ENCODE data around the gene C11orf98. TPM values are rescaled to one million over a fixed set of nuclear protein-coding genes. Genes with fewer than 3 reads are reported as not detected.
A peak's percentile ranks its signal among the peaks of the same experiment; 100 is the strongest.

C11orf98 gene
- total and polyA plus RNA-seq, 2 of the 13 experiments (the other 11 are each of a cell fraction or from before 2014, with no cell fraction given), result 30.4 to 91.8 TPM

DNA sequence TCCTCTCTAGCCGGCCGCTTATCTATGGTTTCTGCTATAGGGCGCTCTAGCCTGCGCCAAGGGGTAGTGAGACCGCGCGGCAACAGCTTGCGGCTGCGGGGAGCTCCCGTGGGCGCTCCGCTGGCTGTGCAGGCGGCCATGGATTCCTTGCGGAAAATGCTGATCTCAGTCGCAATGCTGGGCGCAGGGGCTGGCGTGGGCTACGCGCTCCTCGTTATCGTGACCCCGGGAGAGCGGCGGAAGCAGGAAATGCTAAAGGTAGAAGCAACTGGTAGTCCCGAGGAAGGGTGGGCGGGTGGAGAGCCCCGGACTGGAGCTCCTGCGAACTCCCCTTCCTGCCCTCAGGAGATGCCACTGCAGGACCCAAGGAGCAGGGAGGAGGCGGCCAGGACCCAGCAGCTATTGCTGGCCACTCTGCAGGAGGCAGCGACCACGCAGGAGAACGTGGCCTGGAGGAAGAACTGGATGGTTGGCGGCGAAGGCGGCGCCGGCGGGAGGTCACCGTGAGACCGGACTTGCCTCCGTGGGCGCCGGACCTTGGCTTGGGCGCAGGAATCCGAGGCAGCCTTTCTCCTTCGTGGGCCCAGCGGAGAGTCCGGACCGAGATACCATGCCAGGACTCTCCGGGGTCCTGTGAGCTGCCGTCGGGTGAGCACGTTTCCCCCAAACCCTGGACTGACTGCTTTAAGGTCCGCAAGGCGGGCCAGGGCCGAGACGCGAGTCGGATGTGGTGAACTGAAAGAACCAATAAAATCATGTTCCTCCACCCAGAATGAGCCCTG lies 6.8 kb upstream of the C11orf98 start, which contains the start of the genes LBHD1 and UQCC3 (continued):
- TF ChIP-seq ZNF18 (CRISPR knock-in tag; IDR thresholded peaks at IDR 0.05; ENCODE audit: insufficient replicate concordance) (peak; percentile 79), SNRNP70 (IDR thresholded peaks at IDR 0.05; ENCODE audit: low read depth, low read length) (no peak), ZNF781 (CRISPR knock-in tag; IDR thresholded peaks at IDR 0.05; ENCODE audit: borderline replicate concordance, not compliant biosample characterization) (peak; percentile 44), MAX (IDR thresholded peaks at IDR 0.05) (peak; percentile 65), ZNF567 (CRISPR knock-in tag; IDR thresholded peaks at IDR 0.05; ENCODE audit: borderline replicate concordance) (peak; percentile 97), ZNF296 (CRISPR knock-in tag; conservative IDR thresholded peaks at IDR 0.05) (no peak), IKZF4 (CRISPR knock-in tag; IDR thresholded peaks at IDR 0.05; ENCODE audit: borderline replicate concordance, low read depth, not compliant biosample characterization) (no peak), HMG20B (CRISPR knock-in tag; conservative IDR thresholded peaks at IDR 0.05) (peak; percentile 34; the same call in 1 of the 2 replicates), KDM5B (CRISPR knock-in tag; IDR thresholded peaks at IDR 0.05; ENCODE audit: borderline replicate concordance) (peak; percentile 68), HOXD1 (CRISPR knock-in tag; IDR thresholded peaks at IDR 0.05) (no peak), ZNF614 (CRISPR knock-in tag; IDR thresholded peaks at IDR 0.05; ENCODE audit: borderline replicate concordance) (no peak), FOXC1 (CRISPR knock-in tag; IDR thresholded peaks at IDR 0.05; ENCODE audit: borderline replicate concordance) (no peak), ARNT (IDR thresholded peaks at IDR 0.05) (no peak), DNMT1 (CRISPR knock-in tag; IDR thresholded peaks at IDR 0.05) (peak; percentile 61), ZNF180 (CRISPR knock-in tag; IDR thresholded peaks at IDR 0.05; ENCODE audit: borderline replicate concordance, low read depth) (0 out of 2 replicates have a peak, but pooled peaks have one; percentile 65), RAD51 (IDR thresholded peaks at IDR 0.05; ENCODE audit: borderline replicate concordance) (no peak), SRSF1 (optimal IDR thresholded peaks at IDR 0.05; ENCODE audit: low read depth, low read length) (peak; percentile 69)
- TF ChIP-seq, protein P1, sequence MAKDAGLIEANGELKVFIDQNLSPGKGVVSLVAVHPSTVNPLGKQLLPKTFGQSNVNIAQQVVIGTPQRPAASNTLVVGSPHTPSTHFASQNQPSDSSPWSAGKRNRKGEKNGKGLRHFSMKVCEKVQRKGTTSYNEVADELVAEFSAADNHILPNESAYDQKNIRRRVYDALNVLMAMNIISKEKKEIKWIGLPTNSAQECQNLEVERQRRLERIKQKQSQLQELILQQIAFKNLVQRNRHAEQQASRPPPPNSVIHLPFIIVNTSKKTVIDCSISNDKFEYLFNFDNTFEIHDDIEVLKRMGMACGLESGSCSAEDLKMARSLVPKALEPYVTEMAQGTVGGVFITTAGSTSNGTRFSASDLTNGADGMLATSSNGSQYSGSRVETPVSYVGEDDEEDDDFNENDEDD (CRISPR knock-in tag; IDR thresholded peaks at IDR 0.05; ENCODE audit: borderline replicate concordance), result no peak; the same call in 1 of the 2 replicates
- TF ChIP-seq, protein P2, sequence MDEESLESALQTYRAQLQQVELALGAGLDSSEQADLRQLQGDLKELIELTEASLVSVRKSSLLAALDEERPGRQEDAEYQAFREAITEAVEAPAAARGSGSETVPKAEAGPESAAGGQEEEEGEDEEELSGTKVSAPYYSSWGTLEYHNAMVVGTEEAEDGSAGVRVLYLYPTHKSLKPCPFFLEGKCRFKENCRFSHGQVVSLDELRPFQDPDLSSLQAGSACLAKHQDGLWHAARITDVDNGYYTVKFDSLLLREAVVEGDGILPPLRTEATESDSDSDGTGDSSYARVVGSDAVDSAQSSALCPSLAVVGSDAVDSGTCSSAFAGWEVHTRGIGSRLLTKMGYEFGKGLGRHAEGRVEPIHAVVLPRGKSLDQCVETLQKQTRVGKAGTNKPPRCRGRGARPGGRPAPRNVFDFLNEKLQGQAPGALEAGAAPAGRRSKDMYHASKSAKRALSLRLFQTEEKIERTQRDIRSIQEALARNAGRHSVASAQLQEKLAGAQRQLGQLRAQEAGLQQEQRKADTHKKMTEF (CRISPR knock-in tag; IDR thresholded peaks at IDR 0.05), result peak; percentile 81
- TF ChIP-seq, protein P3, sequence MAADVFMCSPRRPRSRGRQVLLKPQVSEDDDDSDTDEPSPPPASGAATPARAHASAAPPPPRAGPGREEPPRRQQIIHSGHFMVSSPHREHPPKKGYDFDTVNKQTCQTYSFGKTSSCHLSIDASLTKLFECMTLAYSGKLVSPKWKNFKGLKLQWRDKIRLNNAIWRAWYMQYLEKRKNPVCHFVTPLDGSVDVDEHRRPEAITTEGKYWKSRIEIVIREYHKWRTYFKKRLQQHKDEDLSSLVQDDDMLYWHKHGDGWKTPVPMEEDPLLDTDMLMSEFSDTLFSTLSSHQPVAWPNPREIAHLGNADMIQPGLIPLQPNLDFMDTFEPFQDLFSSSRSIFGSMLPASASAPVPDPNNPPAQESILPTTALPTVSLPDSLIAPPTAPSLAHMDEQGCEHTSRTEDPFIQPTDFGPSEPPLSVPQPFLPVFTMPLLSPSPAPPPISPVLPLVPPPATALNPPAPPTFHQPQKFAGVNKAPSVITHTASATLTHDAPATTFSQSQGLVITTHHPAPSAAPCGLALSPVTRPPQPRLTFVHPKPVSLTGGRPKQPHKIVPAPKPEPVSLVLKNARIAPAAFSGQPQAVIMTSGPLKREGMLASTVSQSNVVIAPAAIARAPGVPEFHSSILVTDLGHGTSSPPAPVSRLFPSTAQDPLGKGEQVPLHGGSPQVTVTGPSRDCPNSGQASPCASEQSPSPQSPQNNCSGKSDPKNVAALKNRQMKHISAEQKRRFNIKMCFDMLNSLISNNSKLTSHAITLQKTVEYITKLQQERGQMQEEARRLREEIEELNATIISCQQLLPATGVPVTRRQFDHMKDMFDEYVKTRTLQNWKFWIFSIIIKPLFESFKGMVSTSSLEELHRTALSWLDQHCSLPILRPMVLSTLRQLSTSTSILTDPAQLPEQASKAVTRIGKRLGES (CRISPR knock-in tag; IDR thresholded peaks at IDR 0.05; ENCODE audit: borderline replicate concordance), result no peak
- TF ChIP-seq, protein P4, sequence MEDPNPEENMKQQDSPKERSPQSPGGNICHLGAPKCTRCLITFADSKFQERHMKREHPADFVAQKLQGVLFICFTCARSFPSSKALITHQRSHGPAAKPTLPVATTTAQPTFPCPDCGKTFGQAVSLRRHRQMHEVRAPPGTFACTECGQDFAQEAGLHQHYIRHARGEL (CRISPR knock-in tag; IDR thresholded peaks at IDR 0.05), result no peak

Measured in HepG2 (cell line).